ENCODE results near the gene SUGCT.
A peak's percentile ranks its signal among the peaks of the same experiment; 100 is the strongest.

The SUGCT gene

GRCh38 chr7:40300146-40300670 is 165.4 kb downstream of the SUGCT start:
- no peaks in the 10 kb centered on the region for H3K9me3 ChIP-seq (ENCODE audit: insufficient read depth, low read length, severe bottlenecking)
- H3K9ac ChIP-seq (ENCODE audit: low read depth, low read length), result no peak overlapping the region
- no peak overlapping the region for H2AFZ ChIP-seq (ENCODE audit: low read depth, low read length)
- H3K4me3 ChIP-seq (ENCODE audit: low read depth in 1 of 2, low read length in 2 of 2), result no peak overlapping the region
- no peak for TF ChIP-seq EZH2 (IDR thresholded peaks at IDR 0.05; ENCODE audit: borderline replicate concordance, low read depth, low read length, severe bottlenecking)
- TF ChIP-seq CTCF (IDR thresholded peaks at IDR 0.05; ENCODE audit: borderline replicate concordance, extremely low read depth, low read length, poor library complexity, severe bottlenecking), result no peak
- H4K20me1 ChIP-seq (ENCODE audit: insufficient read depth, low read length), result no peaks in the 10 kb centered on the region
- H3K27ac ChIP-seq (ENCODE audit: low read length), result peak overlapping the region; percentile 54
- DNase-seq, result no peak
- peaks cover 37% of the 10 kb centered on the region for H3K4me1 ChIP-seq (ENCODE audit: insufficient read depth, low read length)
- no peaks in the 10 kb centered on the region for H3K79me2 ChIP-seq (ENCODE audit: insufficient read depth, low read length)
- no peaks in the 10 kb centered on the region for H3K27me3 ChIP-seq (ENCODE audit: insufficient read depth, low read length, poor library complexity)
- H3K4me2 ChIP-seq (ENCODE audit: insufficient read depth, low read length), result no peak overlapping the region
- no peaks in the 10 kb centered on the region for H3K36me3 ChIP-seq (ENCODE audit: insufficient read depth, low read length)
- no peak; the same call in 2 of the 3 replicates for ATAC-seq (ENCODE audit: insufficient read depth, low read depth)

GRCh38 chr7:40301486-40302068 is 166.8 kb downstream of the SUGCT start:
- H3K27me3 ChIP-seq (ENCODE audit: insufficient read depth, low read length, poor library complexity), result no peaks in the 10 kb centered on the region
- no peak for ATAC-seq (ENCODE audit: insufficient read depth, low read depth)
- H3K4me3 ChIP-seq (ENCODE audit: low read depth in 1 of 2, low read length in 2 of 2), result no peak overlapping the region
- H3K79me2 ChIP-seq (ENCODE audit: insufficient read depth, low read length), result no peaks in the 10 kb centered on the region
- H3K27ac ChIP-seq (ENCODE audit: low read length), result no peak overlapping the region
- no peak overlapping the region for H3K9ac ChIP-seq (ENCODE audit: low read depth, low read length)
- H2AFZ ChIP-seq (ENCODE audit: low read depth, low read length), result no peak overlapping the region
- peaks cover 37% of the 10 kb centered on the region for H3K4me1 ChIP-seq (ENCODE audit: insufficient read depth, low read length)
- H4K20me1 ChIP-seq (ENCODE audit: insufficient read depth, low read length), result no peaks in the 10 kb centered on the region
- no peak for TF ChIP-seq CTCF (IDR thresholded peaks at IDR 0.05; ENCODE audit: borderline replicate concordance, extremely low read depth, low read length, poor library complexity, severe bottlenecking)
- TF ChIP-seq EZH2 (IDR thresholded peaks at IDR 0.05; ENCODE audit: borderline replicate concordance, low read depth, low read length, severe bottlenecking), result no peak
- H3K36me3 ChIP-seq (ENCODE audit: insufficient read depth, low read length), result no peaks in the 10 kb centered on the region
- DNase-seq, result no peak
- no peaks in the 10 kb centered on the region for H3K9me3 ChIP-seq (ENCODE audit: insufficient read depth, low read length, severe bottlenecking)
- no peak overlapping the region for H3K4me2 ChIP-seq (ENCODE audit: insufficient read depth, low read length)

- no peak overlapping the region for H3K4me3 ChIP-seq (ENCODE audit: low read depth in 1 of 2, low read length in 2 of 2)
- no peak for TF ChIP-seq CTCF (IDR thresholded peaks at IDR 0.05; ENCODE audit: borderline replicate concordance, extremely low read depth, low read length, poor library complexity, severe bottlenecking)
- no peak for TF ChIP-seq EZH2 (IDR thresholded peaks at IDR 0.05; ENCODE audit: borderline replicate concordance, low read depth, low read length, severe bottlenecking)
- H3K4me1 ChIP-seq (ENCODE audit: insufficient read depth, low read length), result peaks cover 21% of the 10 kb centered on the region
- no peaks in the 10 kb centered on the region for H3K79me2 ChIP-seq (ENCODE audit: insufficient read depth, low read length)
- H3K36me3 ChIP-seq (ENCODE audit: insufficient read depth, low read length), result no peaks in the 10 kb centered on the region
- no peak overlapping the region for H3K27ac ChIP-seq (ENCODE audit: low read length)
- no peak overlapping the region for H2AFZ ChIP-seq (ENCODE audit: low read depth, low read length)
- H3K9me3 ChIP-seq (ENCODE audit: insufficient read depth, low read length, severe bottlenecking), result no peaks in the 10 kb centered on the region
- H3K27me3 ChIP-seq (ENCODE audit: insufficient read depth, low read length, poor library complexity), result no peaks in the 10 kb centered on the region
- no peak for ATAC-seq (ENCODE audit: insufficient read depth, low read depth)
- H3K4me2 ChIP-seq (ENCODE audit: insufficient read depth, low read length), result no peak overlapping the region
- no peaks in the 10 kb centered on the region for H4K20me1 ChIP-seq (ENCODE audit: insufficient read depth, low read length)
- no peak overlapping the region for H3K9ac ChIP-seq (ENCODE audit: low read depth, low read length)
- DNase-seq, result no peak
Observed at GRCh38 chr7:40303996-40304395, 169.2 kb downstream of the SUGCT start.

Data from DND-41 (cell line).